DND-41 (cell line): ENCODE results near the gene PDPK1.
"Not testable (repeated sequence)": the region's sequence is repeated elsewhere in the genome, so short reads cannot be mapped to it uniquely, and the experiment has no call there.

Experiments used
- ATAC-seq: fragments of 200-7000 bp; cut with Tn5 transposase; 3 replicates; pipeline ENCODE4 v1.9.1; 2021; ENCODE audit warnings: low read depth; ENCODE audit not compliant: insufficient read depth
- DNase-seq: peaks from one replicate; pipeline ENCODE4 v3.0.0-alpha.2; 2020
- H2AFZ ChIP-seq: 2 replicates; pipeline ENCODE4 v1.6.0; 2012; ENCODE audit warnings: low read depth, low read length
- H3K27ac ChIP-seq: 2 replicates; pipeline ENCODE4 v1.5.1; 2012; ENCODE audit warnings: low read length, inconsistent platforms
- H3K27me3 ChIP-seq: fragments of 200-600 bp; sonication (generic); 2 replicates; pipeline ENCODE4 v1.6.0; 2012; ENCODE audit warnings: low read length, mild to moderate bottlenecking, inconsistent platforms; ENCODE audit not compliant: insufficient read depth, poor library complexity
- H3K36me3 ChIP-seq: 2 replicates; pipeline ENCODE4 v1.5.1; 2012; ENCODE audit warnings: low read length, inconsistent platforms; ENCODE audit not compliant: insufficient read depth
- H3K4me1 ChIP-seq: 2 replicates; pipeline ENCODE4 v1.5.1; 2012; ENCODE audit warnings: mild to moderate bottlenecking, low read length; ENCODE audit not compliant: insufficient read depth
- H3K4me2 ChIP-seq: 2 replicates; pipeline ENCODE4 v1.6.0; 2012; ENCODE audit warnings: mild to moderate bottlenecking, moderate library complexity, low read length, inconsistent platforms; ENCODE audit not compliant: insufficient read depth
- H3K4me3 ChIP-seq, 2 experiments: fragments of 200-600 bp in 1 of 2; shearing (Covaris generic) in 1 of 2; 2 replicates each; pipeline ENCODE4 v1.5.1; 2012 to 2016; ENCODE audit warnings: inconsistent platforms in 2 of 2, low read length in 2 of 2, mild to moderate bottlenecking in 2 of 2, low read depth in 1 of 2, moderate library complexity in 1 of 2
- H3K79me2 ChIP-seq: 2 replicates; pipeline ENCODE4 v1.6.0; 2012; ENCODE audit warnings: low read length, inconsistent platforms; ENCODE audit not compliant: insufficient read depth
- H3K9ac ChIP-seq: 2 replicates; pipeline ENCODE4 v1.6.0; 2012; ENCODE audit warnings: low read depth, mild to moderate bottlenecking, inconsistent platforms, low read length, moderate library complexity
- H3K9me3 ChIP-seq: 2 replicates; pipeline ENCODE4 v1.5.1; 2012; ENCODE audit warnings: low read length, moderate library complexity, mild to moderate bottlenecking, inconsistent platforms; ENCODE audit not compliant: insufficient read depth, severe bottlenecking
- H4K20me1 ChIP-seq: 2 replicates; pipeline ENCODE4 v1.6.0; 2012; ENCODE audit warnings: low read length; ENCODE audit not compliant: insufficient read depth
- CTCF ChIP-seq: IDR thresholded peaks from 2 replicates; pipeline ENCODE4 v1.5.1; 2012; ENCODE audit warnings: borderline replicate concordance, low read length, moderate library complexity, mild to moderate bottlenecking; ENCODE audit not compliant: poor library complexity, severe bottlenecking; ENCODE audit errors: extremely low read depth
- EZH2 ChIP-seq: IDR thresholded peaks from 3 replicates; pipeline ENCODE4 v1.6.1; 2012; ENCODE audit warnings: borderline replicate concordance, low read depth, mild to moderate bottlenecking, moderate library complexity, low read length, inconsistent platforms; ENCODE audit not compliant: severe bottlenecking

Gene PDPK1

GRCh38 chr16:2614761-2615191, 77.0 kb downstream of the PDPK1 start:
- H3K27ac ChIP-seq: no peak overlapping the region
- H4K20me1 ChIP-seq: no peaks in the 10 kb centered on the region; the same call in 1 of the 2 replicates
- no peaks in the 10 kb centered on the region for H3K79me2 ChIP-seq
- H3K27me3 ChIP-seq: no peaks in the 10 kb centered on the region
- no peak overlapping the region for H3K9ac ChIP-seq
- no peaks in the 10 kb centered on the region for H3K9me3 ChIP-seq
- H3K4me2 ChIP-seq: no peak overlapping the region
- DNase-seq: no peak
- H3K4me3 ChIP-seq: no peak overlapping the region
- no peak for ATAC-seq
- H2AFZ ChIP-seq: no peak overlapping the region
- no peaks in the 10 kb centered on the region for H3K4me1 ChIP-seq
- H3K36me3 ChIP-seq: peaks cover 12% of the 10 kb centered on the region
- TF ChIP-seq CTCF: no peak
- TF ChIP-seq EZH2: no peak

- not testable (repeated sequence) for H4K20me1 ChIP-seq, H3K4me3 ChIP-seq, DNase-seq, ATAC-seq, H3K79me2 ChIP-seq, H2AFZ ChIP-seq, H3K9me3 ChIP-seq, H3K4me2 ChIP-seq, H3K27ac ChIP-seq, H3K36me3 ChIP-seq, H3K4me1 ChIP-seq, H3K27me3 ChIP-seq, H3K9ac ChIP-seq
Observed at GRCh38 chr16:2618964-2619363, 81.1 kb downstream of the PDPK1 start.

- DNase-seq, H3K9ac ChIP-seq, H3K4me3 ChIP-seq, H3K9me3 ChIP-seq, H3K36me3 ChIP-seq, H3K4me2 ChIP-seq, H3K27ac ChIP-seq, H3K4me1 ChIP-seq, H3K27me3 ChIP-seq, H2AFZ ChIP-seq, H3K79me2 ChIP-seq, H4K20me1 ChIP-seq: not testable (repeated sequence)
- ATAC-seq: peak; percentile 66; the same call in 2 of the 3 replicates
Observed at GRCh38 chr16:2619628-2620027, 81.8 kb downstream of the PDPK1 start.

GRCh38 chr16:2620870-2621269, 83.0 kb downstream of the PDPK1 start:
- H4K20me1 ChIP-seq, H2AFZ ChIP-seq, H3K27me3 ChIP-seq, H3K9me3 ChIP-seq, H3K36me3 ChIP-seq, H3K4me2 ChIP-seq, ATAC-seq, H3K9ac ChIP-seq, H3K27ac ChIP-seq, DNase-seq, H3K79me2 ChIP-seq, H3K4me1 ChIP-seq, H3K4me3 ChIP-seq: not testable (repeated sequence)

- not testable (repeated sequence) for DNase-seq, H3K9ac ChIP-seq, H2AFZ ChIP-seq, H3K36me3 ChIP-seq, H3K4me1 ChIP-seq, ATAC-seq, H3K27me3 ChIP-seq, H3K4me3 ChIP-seq, H3K4me2 ChIP-seq, H4K20me1 ChIP-seq, H3K9me3 ChIP-seq, H3K27ac ChIP-seq, H3K79me2 ChIP-seq
Observed at GRCh38 chr16:2621395-2621794, 83.6 kb downstream of the PDPK1 start.

GRCh38 chr16:2627075-2627474, 89.3 kb downstream of the PDPK1 start:
- not testable (repeated sequence) for H4K20me1 ChIP-seq, H3K27ac ChIP-seq, H3K4me3 ChIP-seq, ATAC-seq, H3K9ac ChIP-seq, H3K36me3 ChIP-seq, H3K79me2 ChIP-seq, H2AFZ ChIP-seq, H3K27me3 ChIP-seq, H3K4me2 ChIP-seq, DNase-seq, H3K4me1 ChIP-seq, H3K9me3 ChIP-seq

- H3K27ac ChIP-seq, H3K27me3 ChIP-seq, H2AFZ ChIP-seq, H4K20me1 ChIP-seq, H3K4me2 ChIP-seq, H3K79me2 ChIP-seq, H3K4me3 ChIP-seq, H3K36me3 ChIP-seq, H3K9me3 ChIP-seq, ATAC-seq, H3K9ac ChIP-seq, DNase-seq, H3K4me1 ChIP-seq: not testable (repeated sequence)
Observed at GRCh38 chr16:2631203-2631602, 93.4 kb downstream of the PDPK1 start.

GRCh38 chr16:2632291-2632690, 94.5 kb downstream of the PDPK1 start:
- not testable (repeated sequence) for H3K27me3 ChIP-seq, DNase-seq

More at GRCh38 chr16:2632291-2632690, 94.5 kb downstream of the PDPK1 start:
- not testable (repeated sequence) for H2AFZ ChIP-seq, H4K20me1 ChIP-seq, H3K36me3 ChIP-seq, H3K4me3 ChIP-seq, ATAC-seq, H3K27ac ChIP-seq, H3K9me3 ChIP-seq, H3K4me2 ChIP-seq, H3K9ac ChIP-seq, H3K79me2 ChIP-seq, H3K4me1 ChIP-seq
